ENCODE data around the gene VIL1.

The VIL1 gene

GRCh38 chr2:218418717-218419458, at the start of gene VIL1:
VIL1 (plus strand) TSS chr2:218419123; CDS start chr2:218423779, 4,656 bp downstream.
- no peak for DNase-seq (ENCODE audit: low read depth in 2 of 2)

- no peak for DNase-seq (ENCODE audit: low read depth in 2 of 2)
Measured at GRCh38 chr2:218369330-218369729, 49.6 kb upstream of the VIL1 start.

- DNase-seq (ENCODE audit: low read depth in 2 of 2), result no peak
Measured at GRCh38 chr2:218370410-218371063, 48.4 kb upstream of the VIL1 start.

GRCh38 chr2:218371983-218372350, 47.0 kb upstream of the VIL1 start:
- DNase-seq (ENCODE audit: low read depth in 2 of 2), result no peak

- DNase-seq (ENCODE audit: low read depth in 2 of 2), result no peak
Measured at GRCh38 chr2:218374795-218375194, 44.1 kb upstream of the VIL1 start.

GRCh38 chr2:218375212-218375611, 43.7 kb upstream of the VIL1 start:
- DNase-seq (ENCODE audit: low read depth in 2 of 2), result no peak

- no peak for DNase-seq (ENCODE audit: low read depth in 2 of 2)
Measured at GRCh38 chr2:218378053-218378452, 40.9 kb upstream of the VIL1 start.

- DNase-seq (ENCODE audit: low read depth in 2 of 2), result no peak
Measured at GRCh38 chr2:218381916-218382366, 37.0 kb upstream of the VIL1 start, which contains the start of gene SLC11A1. SLC11A1 (plus strand) TSS chr2:218382273; CDS start chr2:218382369, 96 bp downstream.

GRCh38 chr2:218382785-218383184, 36.1 kb upstream of the VIL1 start:
- DNase-seq (ENCODE audit: low read depth in 2 of 2), result no peak

GRCh38 chr2:218383892-218384519, 34.9 kb upstream of the VIL1 start:
- no peak for DNase-seq (ENCODE audit: low read depth in 2 of 2)

- no peak for DNase-seq (ENCODE audit: low read depth in 2 of 2)
Measured at GRCh38 chr2:218384975-218385374, 33.9 kb upstream of the VIL1 start.

GRCh38 chr2:218386505-218387368, 32.2 kb upstream of the VIL1 start:
- DNase-seq (ENCODE audit: low read depth in 2 of 2), result no peak

GRCh38 chr2:218387369-218388194, 31.3 kb upstream of the VIL1 start:
- DNase-seq (ENCODE audit: low read depth in 2 of 2), result no peak

GRCh38 chr2:218389333-218390150, 29.4 kb upstream of the VIL1 start:
- no peak for DNase-seq (ENCODE audit: low read depth in 2 of 2)

GRCh38 chr2:218391202-218391601, 27.7 kb upstream of the VIL1 start:
- no peak for DNase-seq (ENCODE audit: low read depth in 2 of 2)

- DNase-seq (ENCODE audit: low read depth in 2 of 2), result no peak
Measured at GRCh38 chr2:218392459-218392858, 26.5 kb upstream of the VIL1 start.

GRCh38 chr2:218392891-218393462, 25.9 kb upstream of the VIL1 start:
- no peak for DNase-seq (ENCODE audit: low read depth in 2 of 2)

GRCh38 chr2:218393750-218394290, 25.1 kb upstream of the VIL1 start:
- no peak for DNase-seq (ENCODE audit: low read depth in 2 of 2)

- no peak for DNase-seq (ENCODE audit: low read depth in 2 of 2)
Measured at GRCh38 chr2:218394298-218395089, 24.4 kb upstream of the VIL1 start.

Measured in stimulated activated CD4-positive, alpha-beta T cell treated with anti-CD3 and anti-CD28 coated beads, Interleukin-15, amount 100 ng/mL, for 48 hours (primary cell).